GM12878 (cell line): ENCODE measurements around the gene OR51D1. TPM values are rescaled to one million over a fixed set of nuclear protein-coding genes. Genes with fewer than 3 reads are reported as not detected.

ENCODE experiments used
- ATAC-seq: fragments of 200-7000 bp; cut with Tn5 transposase; 3 replicates; pipeline ENCODE4 v1.9.1; 2020; ENCODE audit warnings: mild to moderate bottlenecking, moderate library complexity
- BruUV-seq: library from RNA; stranded (reverse); fragments of 400-500 nt; replicated peaks from 2 replicates; lab custom pipeline; 2021; lab: Mats Ljungman, UMichigan
- CTCF ChIA-PET: fragments of 300-600 bp; sonication (Branson Sonifier 250); formaldehyde crosslinking; extraction: SDS; loops from one replicate; lab custom pipeline; 2021; ENCODE audit warnings: inconsistent platforms; lab: Yijun Ruan, JAX
- POLR2A ChIA-PET: fragments of 350-600 bp; formaldehyde crosslinking; extraction: SDS; loops from one replicate; lab custom pipeline; 2021; ENCODE audit warnings: inconsistent platforms; lab: Charles Lee
- RAD21 ChIA-PET: fragments of 300-600 bp; sonication (Branson Sonifier 250); formaldehyde crosslinking; loops from one replicate; lab custom pipeline; 2023; ENCODE audit warnings: antibody characterized with exemption; ENCODE audit not compliant: unreplicated experiment; lab: Charles Lee
- SMC1A ChIA-PET: fragments of 300-600 bp; sonication (Branson Sonifier 250); formaldehyde crosslinking; loops from one replicate; lab custom pipeline; 2023; ENCODE audit not compliant: unreplicated experiment, uncharacterized antibody; lab: Charles Lee
- DNase-seq: peaks from one replicate; pipeline ENCODE4 v3.0.0-alpha.2; 2011; ENCODE audit warnings: low read depth, low spot score
- FAIRE-seq: peaks from 3 replicates; lab custom pipeline; 2011; peaks lifted over from hg19 to GRCh38; lab: Jason Lieb, UNC
- H2AFZ ChIP-seq: 2 replicates; pipeline ENCODE4 v1.6.0; 2011; ENCODE audit warnings: low read depth, low read length, control low read depth; ENCODE audit not compliant: control insufficient read depth
- H3K27ac ChIP-seq: 2 replicates; pipeline ENCODE4 v1.5.1; 2011; ENCODE audit warnings: control low read depth; ENCODE audit not compliant: control insufficient read depth, insufficient read depth
- H3K27me3 ChIP-seq, 2 experiments: replicated peaks in 1 of 2; 2 replicates each; pipeline versions ENCODE4 v1.6.0 to v1.6.1; 2011; ENCODE audit warnings: low read length in 1 of 2; ENCODE audit not compliant: control insufficient read depth in 2 of 2, insufficient read depth in 2 of 2
- H3K36me3 ChIP-seq, 2 experiments: 2 replicates each; pipeline ENCODE4 v1.5.1; 2011; ENCODE audit warnings: low read length in 1 of 2; ENCODE audit not compliant: control insufficient read depth in 2 of 2, insufficient read depth in 2 of 2
- H3K4me1 ChIP-seq: 2 replicates; pipeline ENCODE4 v1.6.1; 2011; ENCODE audit warnings: mild to moderate bottlenecking, low read length, moderate library complexity, mixed read lengths; ENCODE audit not compliant: control insufficient read depth, insufficient read depth
- H3K4me2 ChIP-seq: 2 replicates; pipeline ENCODE4 v1.6.0; 2011; ENCODE audit warnings: control low read depth; ENCODE audit not compliant: control insufficient read depth, insufficient read depth
- H3K4me3 ChIP-seq: fragments of 200-600 bp; sonication (generic); 2 replicates; pipeline ENCODE4 v1.5.1; 2016
- H3K79me2 ChIP-seq: 2 replicates; pipeline ENCODE4 v1.6.0; 2011; ENCODE audit warnings: low read length; ENCODE audit not compliant: control insufficient read depth, insufficient read depth
- H3K9ac ChIP-seq: 2 replicates; pipeline ENCODE4 v1.8.0; 2011; ENCODE audit warnings: low read length, control low read depth, mixed read lengths; ENCODE audit not compliant: control insufficient read depth, insufficient read depth
- H3K9me3 ChIP-seq: replicated peaks from 3 replicates; pipeline ENCODE4 v1.5.1; 2011; ENCODE audit warnings: mild to moderate bottlenecking, low read length; ENCODE audit not compliant: control insufficient read depth, insufficient read depth
- H4K20me1 ChIP-seq: 2 replicates; pipeline ENCODE4 v1.6.0; 2011; ENCODE audit not compliant: control insufficient read depth, insufficient read depth
- ATF7 ChIP-seq: fragments of 450-650 bp; IDR thresholded peaks from 2 replicates; pipeline ENCODE4 v1.6.1; 2016; ENCODE audit warnings: low read depth, mild to moderate bottlenecking
- CUX1 ChIP-seq: IDR thresholded peaks from 2 replicates; pipeline ENCODE4 v1.6.1; 2012; ENCODE audit warnings: improper control_type of control experiment, low read depth, low read length; ENCODE audit not compliant: insufficient replicate concordance
- GABPA ChIP-seq: IDR thresholded peaks from 2 replicates; pipeline ENCODE4 v1.6.1; 2014; ENCODE audit warnings: antibody characterized with exemption, low read depth, mild to moderate bottlenecking, inconsistent platforms
- HCFC1 ChIP-seq: fragments of 150-350 bp; IDR thresholded peaks from 2 replicates; pipeline ENCODE4 v1.6.1; 2014; ENCODE audit warnings: low read length
- NBN ChIP-seq: fragments of 450-650 bp; IDR thresholded peaks from 2 replicates; pipeline ENCODE4 v1.6.1; 2016
- SMC3 ChIP-seq: IDR thresholded peaks from 2 replicates; pipeline ENCODE4 v1.6.1; 2011; ENCODE audit warnings: low read length, improper control_type of control experiment, borderline replicate concordance
- SREBF2 ChIP-seq: IDR thresholded peaks from 2 replicates; pipeline ENCODE4 v1.6.1; 2012; ENCODE audit warnings: mild to moderate bottlenecking, low read length
- TCF7 ChIP-seq: IDR thresholded peaks from 2 replicates; pipeline ENCODE4 v1.6.1; 2014; ENCODE audit warnings: antibody characterized with exemption, borderline replicate concordance
- USF1 ChIP-seq: IDR thresholded peaks from 2 replicates; pipeline ENCODE4 v1.6.1; 2011; ENCODE audit warnings: borderline replicate concordance, low read depth, mild to moderate bottlenecking, moderate library complexity, mixed read lengths, low read length; ENCODE audit not compliant: insufficient read depth; ENCODE audit errors: extremely low read length
- ZNF217 ChIP-seq: fragments of 450-650 bp; IDR thresholded peaks from 2 replicates; pipeline ENCODE4 v1.6.1; 2017; ENCODE audit warnings: antibody characterized with exemption, mild to moderate bottlenecking
- WGBS: methylation state at CpG from one replicate; pipeline ENCODE4 v1.1.6; 2016; ENCODE audit warnings: low lambda C conversion rate; ENCODE audit not compliant: insufficient replicate concordance, insufficient coverage; ENCODE audit errors: missing lambda C conversion rate; 5-methylcytosine and 5-hydroxymethylcytosine counted together
- in situ Hi-C: fragments of 300-500 bp; cut with MboI; formaldehyde crosslinking; loops from 9 replicates; pipeline ENCODE4 v1.14.3; 2018; ENCODE audit warnings: mixed read lengths
- intact Hi-C: fragments of 100-400 bp; cut with micrococcal nuclease; formaldehyde crosslinking; loops from one replicate; pipeline ENCODE4 v1.14.2; 2022; ENCODE audit not compliant: unreplicated experiment
- polyA plus RNA-seq, 11 experiments: library from polyadenylated mRNA; depleted of rRNA in 4 of 11; unstranded in 6 of 11; stranded (reverse) in 5 of 11; fragments of >200 nt; fragmentation: Nextera tagmentation in 4 of 11; fragmentation: Illumina TruSeq in 1 of 11; extraction: Ambion mirVana in 4 of 11; extraction: Trizol in 1 of 11; gene quantifications; 1 replicate in 1 of 11; 2 replicates in 10 of 11; pipeline versions ENCODE4 v1.2.1 to v1.2.3, GENCODE V29; 2011 to 2016; ENCODE audit warnings: inconsistent platforms in 2 of 11, missing spikeins in 2 of 11, low read depth in 1 of 11
- total RNA-seq, 4 experiments: library from RNA; depleted of rRNA in 3 of 4; stranded (reverse); fragments of >200 nt in 3 of 4; fragmentation: Illumina TruSeq in 1 of 4; extraction: Trizol in 1 of 4; gene quantifications; 2 replicates each; pipeline versions ENCODE4 v1.2.1 to v1.2.3, GENCODE V29; 2013 to 2021

The OR51D1 gene
- total and polyA plus RNA-seq, 10 of the 15 experiments (the other 5 are each of a cell fraction or from before 2014, with no cell fraction given), result 0.06 TPM; not detected in 9

GRCh38 chr11:4636136-4636535 lies 1.1 kb upstream of the OR51D1 start:
- ATAC-seq (no peak), FAIRE-seq (no peak)
- no peaks in the 10 kb centered on the region; a peak in 1 of 4 replicates for H3K27me3 ChIP-seq
- H3K79me2 ChIP-seq, result no peaks in the 10 kb centered on the region
- BruUV-seq, result no TSS peak
- TF ChIP-seq GABPA (no peak), HCFC1 (no peak), USF1 (no peak), ZNF217 (no peak), SMC3 (no peak), NBN (no peak), CUX1 (no peak), SREBF2 (no peak), ATF7 (no peak), TCF7 (no peak)
- TF ChIP-seq, all 136 proteins: peak for 0
- H3K4me2 ChIP-seq, result no peak overlapping the region
- CTCF ChIA-PET, result interaction anchor here (0.7 to 3.9 kb wide), 25 partner anchors 8 to 750 kb away, joined by 3 to 28 read pairs (median 4); no protein-coding TSS in a partner anchor
- no peaks in the 10 kb centered on the region for H4K20me1 ChIP-seq
- intact Hi-C loops (loop anchor here (2.0 to 5.0 kb wide), 2 partner anchors 191 to 449 kb away; no protein-coding TSS in a partner anchor), in situ Hi-C loops (loop anchor here (5.0 kb wide), 2 partner anchors 191 to 356 kb away; partner anchors contain the start of gene OR51L1)
- H3K4me1 ChIP-seq, result no peaks in the 10 kb centered on the region
- 18% methylated on average over 2 of the region's 2 CpGs for WGBS
- H2AFZ ChIP-seq, result no peak overlapping the region
- H3K36me3 ChIP-seq, result no peaks in the 10 kb centered on the region
- RAD21 ChIA-PET, result interaction anchor here (0.9 to 2.6 kb wide), 4 partner anchors 8 to 448 kb away, joined by 3 to 21 read pairs (median 7); no protein-coding TSS in a partner anchor
- SMC1A ChIA-PET, result interaction anchor here (0.5 to 2.8 kb wide), 12 partner anchors 8 to 979 kb away, joined by 3 to 19 read pairs (median 3); no protein-coding TSS in a partner anchor
- H3K9me3 ChIP-seq, result no peaks in the 10 kb centered on the region
- no peak overlapping the region for H3K4me3 ChIP-seq
- POLR2A ChIA-PET, result no interaction called here
- H3K27ac ChIP-seq, result no peak overlapping the region
- no peak overlapping the region for H3K9ac ChIP-seq
- DNase-seq, result no peak
